HG03558 (cell line): ENCODE measurements around the gene ASB4.

ENCODE experiments used
- ATAC-seq: cut with Tn5 transposase; IDR thresholded peaks from one replicate; pipeline ENCODE4 v1.9.1; 2021; ENCODE audit warnings: moderate number of reproducible peaks; ENCODE audit not compliant: unreplicated experiment; ENCODE audit errors: extremely low read depth

ASB4 gene

DNA sequence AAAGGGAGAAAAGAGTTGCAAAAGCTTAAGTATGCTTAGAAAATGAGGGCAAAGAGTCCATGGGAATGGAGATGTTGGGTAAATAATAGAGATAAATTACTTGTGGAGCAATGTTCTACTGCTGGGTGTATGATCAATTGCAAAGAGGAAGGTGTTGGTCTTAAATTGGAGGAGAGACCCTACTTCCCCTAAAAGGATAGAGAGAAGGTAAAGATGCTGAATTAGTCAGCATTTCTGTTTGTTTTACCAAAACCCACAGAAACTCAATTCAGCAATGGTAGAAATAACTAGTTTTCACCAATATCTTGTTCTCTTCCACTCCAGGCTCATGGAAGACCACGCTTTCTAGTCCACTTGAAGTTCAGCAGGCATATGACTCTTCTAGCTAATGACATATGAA is 32.1 kb downstream of the ASB4 start:
- ATAC-seq, result peak; percentile 27

GRCh38 chr7:95520136-95520535 is 34.4 kb downstream of the ASB4 start:
- ATAC-seq, result no peak

- ATAC-seq, result no peak
Observed at GRCh38 chr7:95525503-95525902, 39.8 kb downstream of the ASB4 start.

- ATAC-seq, result no peak
Observed at GRCh38 chr7:95526128-95526738, 40.5 kb downstream of the ASB4 start.

DNA sequence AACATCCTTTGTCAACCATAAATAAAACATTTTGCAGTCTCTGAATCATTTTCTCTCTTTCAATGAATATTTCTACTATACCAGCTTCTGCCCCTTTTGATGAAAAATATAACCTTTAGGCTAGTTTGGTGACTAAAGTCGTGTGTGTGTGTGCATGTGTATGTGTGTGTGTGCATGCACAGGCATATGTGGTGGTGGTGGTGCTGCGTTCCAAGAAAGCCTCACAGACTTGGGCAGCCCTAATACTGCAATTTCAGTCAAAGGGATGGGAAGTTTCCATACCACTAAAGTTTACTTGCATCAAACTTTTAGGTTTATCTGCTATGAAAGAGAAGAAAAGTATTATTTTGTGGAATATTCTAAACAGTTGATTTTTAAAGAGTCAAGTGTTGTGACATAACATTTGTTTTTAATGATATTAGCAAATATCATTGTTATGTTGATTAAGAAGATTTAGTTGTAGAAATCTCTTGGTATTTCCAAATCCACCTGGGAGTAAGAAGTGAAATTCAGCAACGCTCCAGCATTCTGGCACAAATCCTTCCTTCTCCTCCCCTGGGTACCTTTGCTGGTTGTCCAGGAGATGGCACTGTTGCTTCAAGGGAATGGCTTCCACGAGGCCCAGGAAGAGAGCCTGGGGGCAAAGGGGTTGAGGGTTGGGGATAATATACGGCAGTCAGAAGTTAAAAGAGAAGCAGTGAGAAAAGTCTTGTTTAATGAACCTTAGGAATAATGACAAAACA is 41.5 kb downstream of the ASB4 start:
- no peak for ATAC-seq

DNA sequence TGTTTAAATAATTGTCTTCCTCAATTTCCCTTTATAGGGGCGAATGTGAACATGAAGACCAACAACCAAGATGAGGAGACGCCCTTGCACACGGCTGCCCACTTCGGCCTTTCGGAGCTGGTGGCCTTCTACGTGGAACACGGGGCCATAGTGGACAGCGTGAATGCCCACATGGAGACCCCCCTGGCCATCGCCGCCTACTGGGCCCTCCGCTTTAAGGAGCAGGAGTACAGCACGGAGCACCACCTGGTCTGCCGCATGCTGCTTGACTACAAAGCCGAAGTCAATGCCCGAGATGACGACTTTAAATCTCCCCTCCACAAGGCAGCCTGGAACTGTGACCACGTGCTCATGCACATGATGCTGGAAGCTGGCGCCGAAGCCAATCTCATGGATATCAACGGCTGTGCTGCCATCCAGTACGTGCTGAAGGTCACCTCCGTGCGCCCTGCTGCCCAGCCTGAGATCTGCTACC is 42.1 kb downstream of the ASB4 start:
- no peak for ATAC-seq

DNA sequence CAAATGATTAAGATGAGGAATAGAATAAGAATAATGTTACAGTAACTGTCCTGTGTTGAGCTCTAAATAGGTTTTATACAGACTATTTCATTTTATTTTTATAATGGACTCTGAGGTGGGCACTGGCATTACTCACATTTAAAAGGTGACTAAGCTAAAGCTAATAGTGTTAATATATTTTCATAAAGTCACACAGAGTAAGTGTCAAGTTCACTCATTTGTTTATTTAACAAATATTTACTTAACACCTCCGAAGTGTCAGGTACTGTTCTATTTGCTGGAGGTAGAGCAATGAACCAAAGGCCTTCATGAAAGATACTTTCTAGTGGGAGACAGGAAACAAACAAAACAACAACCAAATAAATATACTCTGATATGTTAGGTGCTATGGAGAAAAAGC is 44.0 kb downstream of the ASB4 start:
- no peak for ATAC-seq

- ATAC-seq, result no peak
Observed at GRCh38 chr7:95530881-95531280, 45.1 kb downstream of the ASB4 start.

- no peak for ATAC-seq
Observed at GRCh38 chr7:95531605-95532219, 46.0 kb downstream of the ASB4 start.

DNA sequence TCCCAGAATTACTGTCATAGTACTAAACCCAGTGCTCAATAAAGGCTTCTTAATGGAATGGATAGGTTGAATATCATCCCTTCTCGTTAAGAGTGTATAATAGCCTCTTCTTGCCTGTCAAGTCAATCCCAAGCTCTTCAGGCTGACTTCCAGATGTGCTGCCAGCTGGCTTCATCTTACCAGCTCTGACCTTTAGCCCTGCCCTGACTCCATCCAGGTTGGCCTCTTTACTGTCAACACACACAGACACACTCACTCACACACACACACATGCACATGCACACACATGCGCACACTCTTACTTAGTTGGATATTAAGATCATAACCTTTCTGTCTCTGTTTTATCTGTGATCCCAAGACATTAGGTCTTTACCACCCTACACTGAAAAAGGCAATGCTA is 49.1 kb downstream of the ASB4 start:
- ATAC-seq, result no peak

GRCh38 chr7:95535662-95536061 is 49.9 kb downstream of the ASB4 start:
- ATAC-seq, result no peak

DNA sequence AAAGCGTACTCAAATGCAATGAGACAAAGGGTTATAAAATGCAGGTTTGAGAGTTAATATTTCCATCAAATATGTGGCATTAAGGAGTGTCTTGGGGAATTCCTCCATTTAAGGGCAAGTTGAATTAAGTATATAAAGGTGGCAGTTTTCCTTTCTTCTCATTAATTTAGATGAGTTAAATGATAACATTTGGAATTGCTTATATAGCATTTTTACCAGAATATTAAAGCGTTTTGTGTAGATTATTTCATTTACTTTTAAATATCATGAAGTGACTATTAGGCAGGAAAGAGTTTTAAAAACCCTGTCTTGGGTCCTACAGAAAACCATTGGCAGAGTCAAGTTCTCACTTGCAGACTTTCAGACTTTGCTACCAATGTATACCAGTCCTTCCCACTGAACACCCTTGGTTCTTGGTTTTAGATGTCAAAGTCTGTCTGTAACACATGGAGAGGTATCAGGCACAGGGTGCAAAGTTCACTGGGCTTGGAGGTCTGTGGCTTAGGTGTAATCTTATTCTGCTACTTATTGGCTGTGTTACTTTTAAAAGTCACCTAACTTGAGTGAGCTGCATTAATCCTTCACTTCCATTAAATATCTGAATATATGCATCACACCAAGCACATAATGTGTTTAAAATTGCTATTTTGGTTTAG is 51.0 kb downstream of the ASB4 start:
- no peak for ATAC-seq

DNA sequence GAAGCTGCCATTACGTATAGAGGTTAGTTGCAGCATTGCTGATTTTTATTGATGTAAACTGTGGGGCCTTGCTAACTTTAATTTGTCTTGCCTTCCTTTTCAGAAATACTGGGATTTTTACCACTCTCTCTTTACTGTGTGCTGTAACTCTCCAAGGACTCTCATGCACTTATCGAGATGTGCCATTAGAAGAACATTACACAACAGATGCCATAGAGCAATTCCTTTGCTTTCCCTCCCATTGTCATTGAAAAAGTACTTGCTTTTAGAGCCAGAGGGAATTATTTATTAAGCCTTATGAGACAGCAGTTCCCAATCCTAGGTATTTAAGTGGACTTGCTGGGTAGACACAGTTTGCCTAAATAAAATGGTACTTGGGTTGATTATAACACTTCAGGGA is 51.7 kb downstream of the ASB4 start:
- no peak for ATAC-seq

DNA sequence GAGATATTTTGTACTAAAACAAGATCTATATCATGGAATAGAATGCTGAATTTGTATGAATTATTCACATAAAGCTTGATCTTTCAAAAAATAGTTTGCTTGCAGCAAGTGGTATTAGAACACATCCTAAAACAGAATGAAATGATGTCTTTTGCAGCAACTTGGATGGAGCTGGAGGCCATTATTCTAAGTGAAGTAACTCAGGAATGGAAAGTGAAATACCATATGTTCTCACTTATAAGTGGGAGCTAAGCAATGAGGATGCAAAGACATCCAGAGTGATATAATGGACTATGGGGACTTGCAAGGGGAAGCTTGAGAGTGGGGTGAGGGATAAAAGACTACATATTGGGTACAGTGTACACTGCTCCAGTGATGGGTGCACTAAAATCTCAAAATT is 53.7 kb downstream of the ASB4 start:
- no peak for ATAC-seq

DNA sequence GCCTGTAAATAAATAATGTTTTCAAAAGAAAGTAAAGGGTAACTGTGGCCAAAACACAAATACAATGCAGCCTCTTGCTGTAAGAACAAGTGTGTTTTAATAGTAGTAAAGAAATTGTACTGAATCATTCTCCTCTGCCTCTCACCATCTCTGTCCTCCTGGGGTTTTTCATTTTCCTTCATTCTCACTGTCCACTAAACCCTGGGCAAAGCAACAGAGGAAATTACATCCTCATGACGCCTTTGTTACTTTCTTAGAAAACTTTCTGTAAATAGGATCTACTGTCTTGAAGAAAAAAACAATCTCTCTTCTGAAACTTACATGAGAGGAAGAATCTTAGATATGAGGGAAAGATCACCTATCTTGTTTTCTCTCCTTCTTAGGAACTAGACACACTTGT is 54.6 kb downstream of the ASB4 start:
- no peak for ATAC-seq

DNA sequence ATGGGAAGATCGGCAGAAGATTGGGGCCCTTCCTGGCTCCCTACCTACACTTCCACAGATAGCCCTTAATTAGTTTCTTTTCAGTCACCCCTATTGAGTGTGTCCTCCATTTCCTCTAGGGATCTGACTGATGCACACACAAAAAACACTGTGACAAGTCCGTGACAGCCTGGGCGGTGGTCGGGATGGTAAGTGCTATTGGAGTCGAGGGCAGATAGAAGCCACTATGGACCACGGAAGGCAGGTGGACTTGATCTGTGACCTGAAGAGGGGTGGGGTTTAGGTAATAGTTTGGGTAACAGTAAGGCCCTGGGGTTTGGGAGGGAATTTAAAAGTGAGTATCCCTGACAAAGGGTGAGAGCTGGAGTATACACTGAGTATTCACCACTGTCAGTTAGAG is 57.6 kb downstream of the ASB4 start:
- ATAC-seq, result no peak

- no peak for ATAC-seq
Observed at GRCh38 chr7:95544171-95544570, 58.4 kb downstream of the ASB4 start.

DNA sequence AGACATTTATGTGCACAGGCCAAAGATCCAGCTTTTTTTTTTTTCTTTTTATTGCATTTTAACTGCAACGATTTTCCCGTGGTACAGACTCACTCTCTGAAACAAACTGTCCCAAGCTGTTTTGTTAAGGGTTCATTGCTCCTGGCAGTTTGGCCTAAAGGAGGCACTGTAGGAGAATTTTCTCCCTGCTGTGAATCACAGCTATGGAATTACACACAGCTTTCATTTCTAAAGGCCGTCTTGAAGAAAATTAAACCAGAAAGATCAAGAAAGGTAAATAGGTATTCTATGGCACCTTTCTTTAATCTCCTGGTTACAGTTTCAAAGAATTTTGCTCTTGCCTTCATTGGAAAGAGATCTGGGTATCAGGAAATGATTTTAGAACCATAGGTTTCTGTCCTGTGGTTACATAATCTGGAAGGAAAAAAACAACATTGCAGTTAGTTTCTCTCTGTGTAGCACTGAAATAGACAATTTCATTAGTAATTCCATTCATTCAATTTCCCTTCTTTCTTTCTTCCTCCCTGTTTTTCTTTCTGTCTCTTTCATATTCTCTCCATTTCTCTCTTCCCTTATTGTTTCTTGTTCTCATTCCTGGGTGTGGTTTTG is 59.4 kb downstream of the ASB4 start:
- no peak for ATAC-seq

- ATAC-seq, result no peak
Observed at GRCh38 chr7:95545673-95546072, 59.9 kb downstream of the ASB4 start.

DNA sequence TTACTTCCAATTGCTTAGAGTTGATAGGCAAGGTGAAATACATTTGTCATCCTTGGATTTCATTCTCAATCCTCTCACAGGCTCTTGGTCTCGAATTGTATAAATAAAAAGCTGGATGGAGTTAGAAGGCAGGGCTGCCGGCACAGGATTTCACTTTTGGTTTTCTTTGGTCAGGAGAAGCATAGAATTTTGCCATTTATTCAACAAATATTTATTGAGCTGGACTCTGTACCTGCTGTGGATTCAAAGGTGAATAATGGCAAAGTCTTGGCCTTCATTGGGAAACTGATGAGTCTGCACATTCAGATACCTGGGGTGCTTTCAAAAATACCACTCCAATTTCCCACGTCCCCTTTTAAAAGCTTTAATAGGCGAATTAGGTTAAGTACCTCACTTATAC is 60.9 kb downstream of the ASB4 start:
- ATAC-seq, result no peak
